T-helper 1 cell treated with Interleukin-12 subunit alpha and Interleukin-12 subunit beta and Interleukin-4 antibody, amounts not matched to agents 30 ng/mL and 1 ng/mL, for 36 hours (primary cell): ENCODE data around the gene ITSN1. TPM values are rescaled to one million over a fixed set of nuclear protein-coding genes. Genes with fewer than 3 reads are reported as not detected.
"Not testable (repeated sequence)": the region's sequence is repeated elsewhere in the genome, so short reads cannot be mapped to it uniquely, and the experiment has no call there.

Experiments used
- intact Hi-C: fragments of 100-400 bp; cut with micrococcal nuclease; formaldehyde crosslinking; loops from one replicate; pipeline ENCODE4 v1.15.1; 2024
- total RNA-seq: library from RNA; stranded (reverse); gene quantifications from 2 replicates; pipeline ENCODE4 v1.2.3, GENCODE V29; 2022

Gene ITSN1
- total RNA-seq, 1 donor from 2014 or later: 2.4 TPM

- intact Hi-C loops: no loop called here
These were observed 8.7 kb downstream of the ITSN1 start for GRCh38 chr21:33650929-33651509.

DNA sequence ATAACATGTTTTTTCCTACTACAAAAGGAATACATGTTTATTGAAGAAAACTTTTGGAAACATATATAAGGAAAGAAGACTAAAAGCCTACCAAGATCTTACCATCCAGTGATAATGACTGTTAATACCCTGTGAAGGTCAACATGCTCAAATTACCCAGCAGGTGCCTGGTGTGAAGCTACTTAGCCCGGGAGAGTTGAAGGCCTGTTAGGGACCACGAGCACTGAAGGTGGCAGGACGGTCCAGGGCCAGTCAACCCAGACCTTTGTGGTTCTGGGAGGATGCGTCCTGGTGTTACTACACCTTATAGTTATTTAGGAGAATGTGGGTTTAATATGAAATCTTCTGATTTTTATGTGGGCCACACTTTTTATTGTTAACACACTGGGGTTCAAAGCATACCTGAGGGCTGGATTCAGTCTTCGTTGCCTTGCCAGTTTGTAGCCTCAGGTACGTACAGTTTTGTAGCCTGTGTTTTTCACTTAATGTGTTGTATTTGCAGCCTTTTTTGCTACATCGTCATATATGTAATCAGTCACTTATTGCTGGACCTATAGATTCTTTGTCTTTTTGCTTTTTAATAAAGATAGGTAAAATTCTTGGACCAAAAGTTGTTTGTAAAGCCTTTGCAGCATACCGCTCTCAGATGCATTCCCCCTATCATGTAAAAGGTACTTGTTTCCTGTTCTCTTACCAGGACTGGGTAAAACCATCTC lies 9.8 kb downstream of the ITSN1 start:
- intact Hi-C loops: no loop called here

DNA sequence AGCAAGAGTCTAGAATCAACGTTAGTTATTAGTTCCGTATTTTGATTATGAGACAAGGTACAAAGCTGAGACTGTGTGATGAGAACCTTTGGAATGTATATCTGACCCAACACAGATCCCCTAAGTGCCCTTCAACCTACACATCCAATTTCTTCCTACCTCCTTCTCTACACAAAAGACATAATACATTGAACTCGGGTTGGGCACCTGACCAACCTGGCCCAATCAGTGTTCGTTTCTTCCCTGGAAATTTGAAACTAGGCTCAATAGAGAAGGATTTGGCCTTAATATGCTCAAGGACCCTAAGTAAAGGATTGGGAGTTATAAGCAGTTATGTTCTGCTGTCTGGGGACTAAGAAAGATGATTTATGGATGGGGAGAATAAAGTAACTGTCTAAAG lies 12.1 kb downstream of the ITSN1 start:
- intact Hi-C loops: no loop called here

DNA sequence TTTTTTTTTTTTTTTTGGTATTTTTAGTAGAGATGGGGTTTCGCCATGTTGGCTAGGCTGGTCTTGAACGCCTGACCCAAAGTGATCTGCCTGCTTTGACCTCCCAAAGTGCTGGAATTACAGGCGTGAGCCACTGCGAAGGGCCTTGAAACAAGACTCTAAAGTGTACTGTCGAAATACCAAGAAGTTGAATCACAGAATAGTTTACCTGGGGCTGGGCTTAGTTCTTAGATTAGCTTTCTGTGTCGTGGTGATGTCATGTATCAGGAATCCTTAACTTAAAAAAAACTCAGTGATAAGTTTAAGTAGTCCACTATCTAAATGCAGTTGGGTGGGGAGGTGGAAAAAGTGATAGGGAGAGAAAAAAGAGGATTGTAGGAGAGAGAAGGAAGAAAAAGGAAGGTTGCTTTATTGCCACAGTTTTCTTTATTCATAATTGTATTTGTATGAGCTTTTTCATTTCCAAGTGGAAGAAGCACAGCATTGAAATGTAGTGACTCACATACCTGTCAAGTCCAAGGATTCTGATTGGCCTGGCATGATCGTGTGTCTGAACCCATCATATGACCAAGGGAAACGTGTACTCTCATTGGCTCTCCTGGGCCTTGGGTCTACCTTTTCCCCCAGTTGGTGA lies 13.4 kb downstream of the ITSN1 start:
- intact Hi-C loops: no loop called here

- intact Hi-C loops: no loop called here
These were observed 15.0 kb downstream of the ITSN1 start for GRCh38 chr21:33657124-33657820.

DNA sequence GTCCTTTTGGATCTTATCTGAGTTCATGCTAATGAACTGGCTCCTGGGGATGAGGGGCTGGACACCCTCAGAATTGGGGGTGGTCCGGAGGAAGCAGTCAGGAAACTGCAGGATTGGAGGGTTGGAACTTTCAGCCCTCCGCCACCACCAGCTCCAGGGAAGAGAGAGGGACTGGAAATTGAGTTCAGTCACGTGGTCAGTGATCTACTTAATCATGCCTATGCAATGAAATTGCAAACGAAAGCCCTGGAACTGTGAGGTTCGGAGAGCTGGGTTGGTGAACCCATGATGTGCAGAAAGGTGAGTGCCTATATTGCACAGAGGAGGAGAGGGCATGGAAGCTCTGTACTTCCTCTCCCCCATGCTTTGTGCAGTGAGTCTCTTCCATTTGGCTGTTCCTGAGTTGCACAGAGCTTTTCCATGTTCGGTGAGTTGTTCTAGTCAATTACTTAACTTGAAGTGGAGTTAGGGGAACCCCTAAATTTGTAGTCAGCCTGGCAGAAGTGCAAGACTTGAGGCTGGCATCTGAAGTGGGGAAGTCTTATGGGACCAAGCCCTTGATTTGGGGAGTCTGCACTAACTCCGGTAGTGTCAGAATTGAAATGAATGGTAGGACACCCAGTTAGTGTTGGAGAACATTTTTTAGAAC lies 16.7 kb downstream of the ITSN1 start:
- intact Hi-C loops: no loop called here

DNA sequence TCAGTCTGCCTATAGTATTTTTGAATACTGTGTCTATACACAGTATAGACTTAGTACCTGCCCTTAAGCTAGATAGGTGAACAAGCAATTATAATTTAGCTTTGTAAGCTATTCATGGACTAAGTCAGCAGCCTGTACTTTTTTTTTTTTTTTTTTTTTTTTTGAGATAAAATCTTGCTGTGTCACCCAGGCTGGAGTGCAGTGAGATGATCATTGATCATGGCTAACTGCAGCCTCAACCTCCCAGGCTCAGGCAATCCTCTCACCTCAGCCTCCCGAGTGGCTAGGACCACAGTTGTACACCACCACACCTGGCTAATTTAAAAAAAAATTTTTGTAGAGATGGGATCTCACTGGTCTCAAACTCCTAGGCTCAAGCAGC lies 17.3 kb downstream of the ITSN1 start:
- intact Hi-C loops: no loop called here

DNA sequence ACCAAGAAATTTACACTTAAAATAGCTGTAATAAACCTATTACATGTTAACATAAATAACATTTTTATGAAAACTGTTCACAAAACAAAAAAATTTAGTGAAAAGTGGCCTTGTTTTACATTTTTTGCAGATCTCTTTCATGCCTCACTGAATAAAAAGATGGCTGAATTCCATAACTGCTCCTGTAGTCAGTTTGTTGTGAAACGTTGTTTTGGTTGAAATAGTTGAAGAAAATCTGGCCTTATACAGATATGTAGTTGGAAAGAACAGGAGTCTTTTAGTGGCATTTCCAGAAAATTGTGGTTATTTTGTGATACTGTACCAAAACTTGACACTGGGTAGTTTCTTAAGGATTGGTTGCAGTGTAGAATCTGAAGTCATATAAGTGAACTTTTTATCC lies 18.1 kb downstream of the ITSN1 start:
- intact Hi-C loops: loop anchor here (5.0 kb wide), 1 partner anchor 232 kb away; no protein-coding TSS in a partner anchor

GRCh38 chr21:33661146-33661545 lies 18.8 kb downstream of the ITSN1 start:
- intact Hi-C loops: loop anchor here (5.0 kb wide), 1 partner anchor 231 kb away; no protein-coding TSS in a partner anchor

- intact Hi-C loops: loop anchor here (5.0 kb wide), 1 partner anchor 230 kb away; no protein-coding TSS in a partner anchor
These were observed 19.7 kb downstream of the ITSN1 start for GRCh38 chr21:33662046-33662445.

DNA sequence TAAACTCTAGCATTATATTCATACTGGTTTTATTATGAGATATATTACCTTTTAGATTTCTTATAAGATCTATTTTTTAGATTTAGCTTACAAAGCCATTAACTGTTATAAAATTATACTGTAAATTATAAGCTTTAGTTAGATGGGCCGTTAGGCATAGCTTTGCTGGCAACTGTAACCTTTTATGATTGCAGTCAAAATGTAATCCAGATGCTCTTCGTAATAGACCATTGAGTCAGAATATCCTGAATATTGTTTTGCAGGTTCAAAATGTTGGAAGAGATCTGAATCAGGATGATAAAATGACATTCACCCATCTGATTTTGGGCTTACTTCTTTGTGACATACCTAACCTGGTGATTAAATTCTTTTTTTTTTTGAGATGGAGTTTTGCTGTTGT lies 20.9 kb downstream of the ITSN1 start:
- intact Hi-C loops: loop anchor here (5.0 kb wide), 1 partner anchor 229 kb away; no protein-coding TSS in a partner anchor

DNA sequence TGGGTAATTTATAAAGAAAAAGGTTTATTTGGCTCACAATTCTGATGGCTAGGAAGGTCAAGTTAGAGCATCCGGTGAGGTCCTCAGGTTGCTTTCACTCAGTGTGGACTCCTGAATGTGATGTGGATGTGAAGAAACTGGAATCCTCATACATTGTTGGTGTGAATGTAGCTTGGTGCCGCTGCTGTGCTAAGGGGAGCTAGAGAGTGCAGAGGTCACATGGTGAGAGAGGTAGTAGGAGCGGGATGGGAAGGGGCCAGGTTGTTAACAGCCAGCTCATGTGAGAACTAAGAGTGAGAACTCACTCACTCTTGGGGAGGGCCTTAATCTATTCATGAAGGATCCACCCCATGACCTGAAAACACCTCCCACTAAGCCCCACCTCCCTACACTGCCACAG lies 21.8 kb downstream of the ITSN1 start:
- intact Hi-C loops: loop anchor here (5.0 kb wide), 1 partner anchor 228 kb away; no protein-coding TSS in a partner anchor

GRCh38 chr21:33666153-33666552 lies 23.9 kb downstream of the ITSN1 start:
- intact Hi-C loops: no loop called here

- intact Hi-C loops: no loop called here
These were observed 25.3 kb downstream of the ITSN1 start for GRCh38 chr21:33667636-33668035.

DNA sequence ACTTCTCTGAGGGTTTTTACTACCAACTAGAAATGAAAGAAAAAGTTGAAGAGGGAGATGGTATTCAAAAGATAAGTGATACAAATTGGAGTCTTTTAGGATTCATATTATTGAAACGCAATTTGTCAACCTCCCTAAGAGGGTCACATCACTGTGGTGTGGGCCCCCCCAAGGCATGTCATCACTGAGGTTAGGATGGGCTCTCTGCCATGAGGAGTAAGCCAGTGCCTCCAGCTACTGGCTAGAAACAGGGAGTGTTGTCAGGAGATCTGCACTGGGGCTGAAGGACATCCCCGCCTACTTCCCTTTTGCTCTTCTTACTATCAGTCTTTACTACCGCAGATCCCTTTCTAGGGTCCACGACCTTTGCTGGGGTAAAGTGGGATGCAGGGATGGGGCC lies 25.9 kb downstream of the ITSN1 start:
- intact Hi-C loops: no loop called here

DNA sequence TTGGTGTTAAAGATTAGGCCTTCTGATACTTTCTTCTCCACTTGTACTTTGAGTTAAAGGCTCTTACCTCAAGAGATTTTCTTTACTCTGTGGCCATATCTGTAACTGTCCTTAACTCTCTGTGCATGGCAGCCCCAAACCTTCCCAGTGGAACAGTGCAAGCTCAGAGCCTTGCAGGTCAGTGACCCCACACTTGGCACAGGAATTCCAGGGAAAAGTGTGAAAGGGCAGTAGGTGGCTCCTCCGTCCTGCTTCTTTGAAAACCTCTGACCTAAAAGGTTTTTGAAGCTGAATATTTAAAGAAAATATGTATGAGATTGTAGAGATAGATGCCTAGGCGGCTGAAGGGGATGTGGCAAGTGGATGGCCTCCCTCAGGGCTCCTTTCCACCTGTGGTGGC lies 26.3 kb downstream of the ITSN1 start:
- intact Hi-C loops: no loop called here

DNA sequence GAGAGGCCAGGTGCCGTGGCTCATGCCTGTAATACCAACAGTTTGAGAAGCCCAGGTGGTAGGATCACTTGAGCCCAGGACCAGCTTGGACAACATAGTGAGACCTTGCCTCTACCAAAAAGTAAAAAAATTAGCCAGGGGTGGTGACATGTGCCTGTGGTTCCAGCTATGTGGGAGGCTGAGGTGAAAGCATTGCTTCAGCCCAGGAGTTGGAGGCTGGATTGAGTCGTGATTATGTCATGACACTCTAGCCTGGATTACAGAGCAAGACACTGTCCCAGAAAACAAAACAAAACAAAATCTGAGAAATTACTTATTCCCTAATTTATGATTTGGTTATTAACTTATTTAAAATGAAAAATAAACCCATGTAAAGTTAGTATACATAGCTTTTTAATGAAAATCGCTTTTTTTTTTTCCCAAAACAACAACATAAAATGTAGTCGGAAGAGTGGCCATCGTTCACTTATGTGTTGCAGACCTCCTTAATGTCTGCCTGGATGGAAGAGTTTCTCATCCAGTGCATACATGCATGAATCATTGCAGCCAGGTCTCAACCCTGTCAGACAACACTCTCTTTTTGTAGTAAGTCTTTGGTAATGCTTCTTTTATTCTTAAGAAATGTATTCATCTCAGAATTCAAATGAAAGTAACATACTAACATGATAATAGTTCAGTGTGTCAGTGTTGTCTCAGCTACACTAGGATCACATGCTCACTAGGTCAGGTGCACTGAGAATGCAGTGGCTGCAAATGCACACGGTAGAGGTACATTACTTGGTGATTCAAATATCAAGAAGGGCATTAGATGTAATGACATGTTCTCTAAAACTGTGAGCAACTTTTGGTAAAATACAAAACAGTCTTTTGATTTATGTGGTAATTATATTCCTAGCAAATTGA lies 28.0 kb downstream of the ITSN1 start:
- intact Hi-C loops: no loop called here

GRCh38 chr21:33673473-33673872 lies 31.2 kb downstream of the ITSN1 start:
- intact Hi-C loops: no loop called here

- intact Hi-C loops: no loop called here
These were observed 31.9 kb downstream of the ITSN1 start for GRCh38 chr21:33674226-33674625.

DNA sequence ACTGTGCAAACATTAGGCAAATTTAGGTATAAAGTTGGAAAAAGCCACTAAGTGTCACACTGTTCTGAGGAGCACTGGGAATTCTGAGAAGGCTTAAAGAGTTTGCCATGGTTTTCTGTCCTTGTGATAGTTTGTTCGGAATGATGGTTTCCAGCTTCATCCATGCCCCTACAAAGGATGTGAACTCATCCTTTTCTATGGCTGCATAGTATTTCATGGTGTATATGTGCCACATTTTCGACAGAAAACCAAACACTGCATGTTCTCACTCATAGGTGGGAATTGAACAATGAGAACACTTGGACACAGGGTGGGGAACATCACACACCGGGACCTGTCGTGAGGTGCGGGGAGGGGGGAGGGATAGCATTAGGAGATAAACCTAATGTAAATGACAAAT lies 34.4 kb downstream of the ITSN1 start:
- intact Hi-C loops: not testable (repeated sequence)
